IMR-90 (cell line): ENCODE measurements around the gene POLR3A.

Experiments used
- BHLHE40 ChIP-seq: fragments of 150-350 bp; IDR thresholded peaks from 2 replicates; pipeline ENCODE4 v1.6.1; 2016; ENCODE audit warnings: mild to moderate bottlenecking, low read depth, low read length
- RAD21 ChIP-seq: IDR thresholded peaks from 2 replicates; pipeline ENCODE4 v1.6.1; 2012; ENCODE audit warnings: low read length, improper control_type of control experiment
- RCOR1 ChIP-seq: IDR thresholded peaks from 2 replicates; pipeline ENCODE4 v1.6.1; 2012; ENCODE audit warnings: mild to moderate bottlenecking, low read length, improper control_type of control experiment; ENCODE audit not compliant: insufficient replicate concordance
- SMC3 ChIP-seq: fragments of 150-350 bp; IDR thresholded peaks from 2 replicates; pipeline ENCODE4 v1.6.1; 2016; ENCODE audit warnings: low read depth, mild to moderate bottlenecking, antibody characterized with exemption, low read length, moderate library complexity
- TF ChIP-seq, protein P1 (sequence below): conservative IDR thresholded peaks from 2 replicates; pipeline ENCODE4 v1.5.1; 2012; ENCODE audit warnings: mild to moderate bottlenecking, low read depth, low read length, improper control_type of control experiment

DNA sequence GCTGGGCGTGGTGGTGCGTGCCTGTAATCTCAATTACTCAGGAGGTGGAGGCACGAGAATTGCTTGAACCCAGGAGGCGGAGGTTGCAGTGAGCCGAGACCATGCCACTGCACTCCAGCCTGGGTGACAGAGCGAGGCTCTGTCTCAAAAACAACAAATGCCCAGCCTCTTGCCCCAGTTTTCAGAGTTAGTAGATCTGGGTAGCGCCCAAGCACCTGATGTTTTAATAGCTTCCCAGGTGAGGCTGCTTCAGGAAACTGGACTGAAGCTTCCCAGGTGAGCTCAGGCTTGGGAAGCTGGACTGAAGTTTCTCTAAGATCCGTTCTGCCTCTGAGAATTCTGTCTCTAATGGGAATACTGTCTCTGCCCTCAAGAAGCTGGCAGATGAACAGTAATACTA, 16.5 kb upstream of the POLR3A start:
- TF ChIP-seq BHLHE40 (no peak), SMC3 (no peak), RCOR1 (no peak), RAD21 (no peak)
- TF ChIP-seq, protein P1, sequence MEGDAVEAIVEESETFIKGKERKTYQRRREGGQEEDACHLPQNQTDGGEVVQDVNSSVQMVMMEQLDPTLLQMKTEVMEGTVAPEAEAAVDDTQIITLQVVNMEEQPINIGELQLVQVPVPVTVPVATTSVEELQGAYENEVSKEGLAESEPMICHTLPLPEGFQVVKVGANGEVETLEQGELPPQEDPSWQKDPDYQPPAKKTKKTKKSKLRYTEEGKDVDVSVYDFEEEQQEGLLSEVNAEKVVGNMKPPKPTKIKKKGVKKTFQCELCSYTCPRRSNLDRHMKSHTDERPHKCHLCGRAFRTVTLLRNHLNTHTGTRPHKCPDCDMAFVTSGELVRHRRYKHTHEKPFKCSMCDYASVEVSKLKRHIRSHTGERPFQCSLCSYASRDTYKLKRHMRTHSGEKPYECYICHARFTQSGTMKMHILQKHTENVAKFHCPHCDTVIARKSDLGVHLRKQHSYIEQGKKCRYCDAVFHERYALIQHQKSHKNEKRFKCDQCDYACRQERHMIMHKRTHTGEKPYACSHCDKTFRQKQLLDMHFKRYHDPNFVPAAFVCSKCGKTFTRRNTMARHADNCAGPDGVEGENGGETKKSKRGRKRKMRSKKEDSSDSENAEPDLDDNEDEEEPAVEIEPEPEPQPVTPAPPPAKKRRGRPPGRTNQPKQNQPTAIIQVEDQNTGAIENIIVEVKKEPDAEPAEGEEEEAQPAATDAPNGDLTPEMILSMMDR = no peak
